AG10803 (cell line): ENCODE data around the gene IRF1.

Experiments used
- DNase-seq: peaks from one replicate; pipeline ENCODE4 v3.0.0; 2010; ENCODE audit warnings: low read depth
- H3K4me3 ChIP-seq: 2 replicates; pipeline ENCODE4 v1.5.1; 2011; ENCODE audit warnings: mild to moderate bottlenecking, low read length, control low read depth
- TF ChIP-seq, protein P1 (sequence below): conservative IDR thresholded peaks from 2 replicates; pipeline ENCODE4 v1.5.1; 2011; ENCODE audit warnings: mild to moderate bottlenecking, low read length, control low read depth, inconsistent platforms

Gene IRF1

DNA sequence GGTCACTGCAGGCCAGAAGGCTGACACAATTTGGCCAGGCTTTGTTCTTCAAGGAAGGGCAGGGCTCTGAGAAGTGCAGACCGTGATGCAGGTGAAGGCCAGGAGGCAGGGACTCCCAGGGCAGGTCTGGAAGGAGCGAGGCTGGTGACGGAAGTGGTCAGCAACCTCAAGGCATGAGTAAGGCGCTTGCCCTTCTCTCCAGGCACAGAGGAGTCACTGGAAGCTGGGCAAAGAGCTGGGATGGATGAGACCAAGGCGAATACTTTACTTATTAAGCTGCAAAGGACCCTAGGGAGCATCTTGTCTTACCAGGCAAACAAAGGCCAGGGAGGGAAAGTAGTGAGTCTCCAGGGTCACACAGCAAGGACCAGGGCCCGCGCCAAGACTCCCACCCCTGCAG is 18.6 kb downstream of the IRF1 start:
- TF ChIP-seq, protein P1, sequence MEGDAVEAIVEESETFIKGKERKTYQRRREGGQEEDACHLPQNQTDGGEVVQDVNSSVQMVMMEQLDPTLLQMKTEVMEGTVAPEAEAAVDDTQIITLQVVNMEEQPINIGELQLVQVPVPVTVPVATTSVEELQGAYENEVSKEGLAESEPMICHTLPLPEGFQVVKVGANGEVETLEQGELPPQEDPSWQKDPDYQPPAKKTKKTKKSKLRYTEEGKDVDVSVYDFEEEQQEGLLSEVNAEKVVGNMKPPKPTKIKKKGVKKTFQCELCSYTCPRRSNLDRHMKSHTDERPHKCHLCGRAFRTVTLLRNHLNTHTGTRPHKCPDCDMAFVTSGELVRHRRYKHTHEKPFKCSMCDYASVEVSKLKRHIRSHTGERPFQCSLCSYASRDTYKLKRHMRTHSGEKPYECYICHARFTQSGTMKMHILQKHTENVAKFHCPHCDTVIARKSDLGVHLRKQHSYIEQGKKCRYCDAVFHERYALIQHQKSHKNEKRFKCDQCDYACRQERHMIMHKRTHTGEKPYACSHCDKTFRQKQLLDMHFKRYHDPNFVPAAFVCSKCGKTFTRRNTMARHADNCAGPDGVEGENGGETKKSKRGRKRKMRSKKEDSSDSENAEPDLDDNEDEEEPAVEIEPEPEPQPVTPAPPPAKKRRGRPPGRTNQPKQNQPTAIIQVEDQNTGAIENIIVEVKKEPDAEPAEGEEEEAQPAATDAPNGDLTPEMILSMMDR = no peak
- H3K4me3 ChIP-seq = no peak overlapping the region
- no peak for DNase-seq

DNA sequence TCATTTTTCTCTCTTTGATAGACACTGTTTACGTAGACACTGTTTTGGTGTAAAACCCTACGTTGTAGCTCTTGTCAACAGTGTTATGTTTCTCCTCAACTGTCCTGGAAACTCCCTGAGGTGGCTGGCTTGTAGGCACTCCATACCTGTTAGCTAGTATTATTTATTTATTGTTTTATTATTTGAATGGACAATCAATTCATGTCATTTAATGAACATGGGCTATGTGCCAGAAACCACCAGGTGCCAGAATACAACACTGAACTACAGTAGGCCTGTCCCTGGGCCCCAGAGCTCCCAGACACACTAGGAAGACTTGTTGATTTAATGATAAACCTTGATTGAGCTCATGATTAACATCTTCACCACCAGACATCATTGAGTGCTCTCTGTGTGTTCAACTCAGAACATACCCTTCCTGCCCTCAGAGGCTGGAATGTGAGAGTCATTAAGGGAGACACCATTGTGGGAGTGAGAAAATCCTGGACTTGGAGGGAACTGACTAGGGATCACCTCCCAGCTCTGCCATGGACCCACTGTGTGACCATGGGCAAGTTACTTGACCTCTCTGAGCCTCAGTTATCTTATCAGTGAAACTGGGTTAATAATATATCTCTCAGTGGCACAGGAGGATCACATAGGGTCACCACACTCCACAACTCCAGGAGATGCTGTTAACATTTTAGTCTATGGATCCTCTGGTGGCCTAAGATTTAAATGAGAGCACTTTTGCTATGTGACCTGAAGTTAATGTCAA is 19.2 kb downstream of the IRF1 start:
- no peak for DNase-seq
- H3K4me3 ChIP-seq = no peak overlapping the region
- TF ChIP-seq, protein P1 = no peak

GRCh38 chr5:132470596-132470995 is 20.0 kb downstream of the IRF1 start:
- H3K4me3 ChIP-seq = no peak overlapping the region
- DNase-seq = no peak
- TF ChIP-seq, protein P1 = no peak

- peak; percentile 57 for DNase-seq
- no peak overlapping the region for H3K4me3 ChIP-seq
- TF ChIP-seq, protein P1 = no peak
Measured at GRCh38 chr5:132470010-132470392, 20.6 kb downstream of the IRF1 start.

DNA sequence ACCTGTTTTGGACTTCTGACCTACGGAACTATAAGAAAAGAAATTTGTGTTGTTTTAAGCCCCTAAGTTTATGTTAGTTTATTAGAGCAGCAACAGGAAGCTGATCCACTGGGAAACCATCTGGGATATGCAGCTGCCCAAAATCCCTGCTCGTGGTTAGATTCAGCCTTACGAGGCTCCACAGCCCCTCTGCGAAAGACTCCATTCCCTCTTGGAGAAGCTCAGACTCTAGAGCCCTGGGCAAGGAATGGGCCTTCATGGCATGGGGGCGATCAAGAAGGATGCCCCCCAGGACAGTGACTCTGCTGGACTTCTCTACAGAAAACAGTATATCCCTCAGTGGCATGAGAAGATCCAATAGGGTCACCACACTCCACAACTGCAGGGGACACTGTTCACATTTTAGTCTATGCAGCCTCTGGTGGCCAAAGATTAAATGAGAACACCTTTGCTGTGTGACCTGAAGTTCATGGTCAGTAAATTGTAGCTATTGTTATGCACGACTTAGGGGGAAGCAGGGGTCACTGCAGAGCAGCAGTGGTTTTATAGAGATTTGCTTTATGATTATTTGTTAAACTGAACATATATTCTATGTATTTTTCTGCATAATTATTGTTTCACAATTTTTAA is 21.1 kb downstream of the IRF1 start:
- no peak overlapping the region for H3K4me3 ChIP-seq
- DNase-seq = no peak
- TF ChIP-seq, protein P1 = no peak

GRCh38 chr5:132468656-132469379 is 21.8 kb downstream of the IRF1 start:
- TF ChIP-seq, protein P1 = no peak
- no peak for DNase-seq
- H3K4me3 ChIP-seq = no peak overlapping the region
